Subcutaneous adipose tissue (tissue), 4 donors: ENCODE measurements around the gene TMCC1. TPM values are rescaled to one million over a fixed set of nuclear protein-coding genes. Genes with fewer than 3 reads are reported as not detected.

Experiments
- total RNA-seq, 4 donors: library from RNA; depleted of rRNA; stranded (reverse); fragments of >200 nt; gene quantifications; one replicate each; pipeline ENCODE4 v1.1.0, GENCODE V29; 2016
- TF ChIP-seq, protein P1 (sequence below): fragments of 450-650 bp; IDR thresholded peaks from one replicate; pipeline ENCODE4 v1.5.1; 2016; ENCODE audit warnings: low read depth, mild to moderate bottlenecking, control low read depth, antibody characterized with exemption, moderate library complexity

Gene TMCC1
- total RNA-seq, 4 donors from 2014 or later: 24.0 to 31.5 (median 28.4) TPM

- TF ChIP-seq, protein P1, sequence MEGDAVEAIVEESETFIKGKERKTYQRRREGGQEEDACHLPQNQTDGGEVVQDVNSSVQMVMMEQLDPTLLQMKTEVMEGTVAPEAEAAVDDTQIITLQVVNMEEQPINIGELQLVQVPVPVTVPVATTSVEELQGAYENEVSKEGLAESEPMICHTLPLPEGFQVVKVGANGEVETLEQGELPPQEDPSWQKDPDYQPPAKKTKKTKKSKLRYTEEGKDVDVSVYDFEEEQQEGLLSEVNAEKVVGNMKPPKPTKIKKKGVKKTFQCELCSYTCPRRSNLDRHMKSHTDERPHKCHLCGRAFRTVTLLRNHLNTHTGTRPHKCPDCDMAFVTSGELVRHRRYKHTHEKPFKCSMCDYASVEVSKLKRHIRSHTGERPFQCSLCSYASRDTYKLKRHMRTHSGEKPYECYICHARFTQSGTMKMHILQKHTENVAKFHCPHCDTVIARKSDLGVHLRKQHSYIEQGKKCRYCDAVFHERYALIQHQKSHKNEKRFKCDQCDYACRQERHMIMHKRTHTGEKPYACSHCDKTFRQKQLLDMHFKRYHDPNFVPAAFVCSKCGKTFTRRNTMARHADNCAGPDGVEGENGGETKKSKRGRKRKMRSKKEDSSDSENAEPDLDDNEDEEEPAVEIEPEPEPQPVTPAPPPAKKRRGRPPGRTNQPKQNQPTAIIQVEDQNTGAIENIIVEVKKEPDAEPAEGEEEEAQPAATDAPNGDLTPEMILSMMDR: no peak
These were observed 285.2 kb downstream of the TMCC1 start for GRCh38 chr3:129608087-129608935.

DNA sequence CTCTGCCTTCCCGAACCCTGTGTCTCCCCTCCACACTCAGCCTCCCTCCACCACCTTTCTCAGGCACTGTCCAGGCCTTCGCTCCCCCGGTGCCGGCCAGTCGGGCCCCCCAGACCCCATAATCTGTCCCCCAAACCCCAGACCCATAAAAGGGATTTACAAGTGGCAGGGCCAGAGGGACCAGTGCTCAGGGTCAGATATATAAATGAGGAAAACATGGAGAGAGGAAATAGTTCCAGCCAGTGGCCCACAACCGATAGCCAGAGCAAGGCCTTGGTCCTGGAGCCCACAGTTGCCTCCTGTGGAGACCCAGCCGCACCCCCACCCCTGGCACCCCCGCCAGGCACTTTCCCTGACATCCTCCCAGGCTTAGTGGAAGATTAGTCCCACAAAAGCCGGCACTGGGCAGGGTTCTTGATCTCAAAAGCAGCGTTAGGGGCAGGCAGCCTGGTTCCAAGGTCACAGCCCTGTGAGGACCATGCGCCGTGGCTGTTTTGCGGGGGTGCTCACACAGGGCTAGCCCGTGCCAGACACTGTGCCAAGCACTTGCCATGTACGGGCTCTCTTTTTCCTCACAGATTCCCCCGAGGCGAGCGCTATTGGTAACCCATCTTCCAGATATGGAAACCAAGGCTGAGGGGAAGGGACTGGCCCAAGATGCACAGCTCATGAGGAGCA is 286.0 kb downstream of the TMCC1 start:
- TF ChIP-seq, protein P1: no peak

GRCh38 chr3:129606636-129607390 is 286.7 kb downstream of the TMCC1 start, which contains the start of gene PLXND1:
PLXND1 (minus strand) TSS chr3:129606676; CDS start chr3:129606639, 37 bp downstream.
- TF ChIP-seq, protein P1: no peak

DNA sequence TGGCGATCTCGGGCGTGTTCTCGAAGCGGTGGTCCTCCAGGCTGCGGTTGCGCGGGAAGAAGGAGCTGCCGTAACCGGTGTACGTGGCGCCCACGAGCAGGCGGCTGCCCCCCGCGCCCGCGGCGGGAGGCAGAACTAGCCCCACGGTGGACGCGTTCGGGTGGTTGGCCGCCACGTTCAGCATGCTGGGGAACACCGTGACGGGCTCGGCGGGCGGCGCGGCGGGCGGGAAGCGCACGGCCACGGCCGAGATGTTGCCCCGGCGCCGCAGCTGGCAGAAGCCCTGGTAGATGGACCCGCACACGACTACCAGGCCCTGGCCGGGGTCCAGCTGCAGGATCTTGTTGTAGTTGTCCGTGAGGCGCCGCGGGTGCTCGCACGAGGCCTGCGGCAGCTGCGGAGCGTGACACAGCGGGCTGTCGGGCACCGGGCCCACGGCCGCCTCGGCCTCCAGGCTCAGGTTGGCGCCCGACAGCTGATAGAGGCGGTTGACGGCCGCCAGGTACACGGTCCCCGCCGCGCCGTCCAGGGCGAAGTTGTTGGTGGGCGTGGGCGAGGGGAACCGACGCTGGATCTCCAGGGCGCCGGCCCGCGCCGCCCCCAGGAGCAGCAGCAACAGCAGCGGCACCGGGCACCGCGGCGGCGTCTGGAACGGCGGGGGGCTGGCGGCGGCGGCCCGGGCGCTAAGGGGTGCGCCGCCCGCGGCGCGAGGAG is 287.4 kb downstream of the TMCC1 start:
- TF ChIP-seq, protein P1: no peak

- TF ChIP-seq, protein P1: no peak
These were observed 288.1 kb downstream of the TMCC1 start for GRCh38 chr3:129605203-129605921.

- TF ChIP-seq, protein P1: no peak
These were observed 288.7 kb downstream of the TMCC1 start for GRCh38 chr3:129604767-129605166.
